ENCODE results near the gene VARS1.
A peak's percentile ranks its signal among the peaks of the same experiment; 100 is the strongest.
"Not testable (repeated sequence)": the region's sequence is repeated elsewhere in the genome, so short reads cannot be mapped to it uniquely, and the experiment has no call there.

The VARS1 gene

GRCh38 chr6:31805939-31806469 is 10.5 kb upstream of the VARS1 start:
- H3K27ac Mint-ChIP-seq = peak overlapping the region; percentile 92

DNA sequence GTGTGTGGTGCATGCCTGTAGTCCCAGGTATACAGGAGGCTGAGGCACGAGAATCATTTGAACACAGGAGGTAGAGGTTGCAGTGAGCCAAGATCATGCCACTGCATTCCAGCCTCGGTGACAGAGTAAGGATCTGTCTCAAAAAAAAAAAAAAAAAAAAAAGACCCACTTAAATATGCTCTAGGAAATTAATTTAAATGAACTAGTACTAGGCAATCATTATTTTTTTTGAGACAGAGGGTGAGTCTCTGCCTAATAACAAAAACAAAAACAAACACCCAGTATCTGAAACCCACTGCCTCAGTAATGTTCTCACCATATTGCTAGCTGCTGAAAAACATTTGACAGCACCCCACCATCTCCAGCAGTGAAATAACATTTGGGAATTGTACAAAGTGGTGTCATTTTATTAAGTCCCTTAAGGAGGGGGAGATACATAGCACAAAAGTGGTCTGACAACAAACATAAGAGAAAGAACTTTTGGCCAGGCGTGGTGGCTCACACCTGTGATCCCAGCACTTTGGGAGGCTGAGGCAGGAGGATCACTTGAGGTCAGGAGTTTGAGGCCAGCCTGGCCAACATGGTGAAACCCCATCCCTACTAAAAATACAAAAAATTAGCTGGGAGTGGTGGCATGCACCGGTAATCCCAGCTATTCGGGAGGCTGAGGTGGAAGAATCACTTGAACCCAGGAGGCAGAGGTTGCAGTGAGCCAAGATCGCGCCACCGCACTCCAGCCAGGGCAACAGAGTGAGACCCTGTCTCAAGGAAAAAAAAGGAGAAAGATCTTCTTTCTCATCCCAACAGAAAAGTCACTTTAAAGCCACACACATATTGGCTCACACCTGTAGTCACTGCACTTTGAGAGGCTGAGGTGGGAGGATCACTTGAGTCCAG is 5.7 kb upstream of the VARS1 start:
- not testable (repeated sequence) for H3K9me3 Mint-ChIP-seq; DNase-seq; H3K27ac Mint-ChIP-seq; H3K27me3 Mint-ChIP-seq (ENCODE audit: low read depth, poor library complexity); H3K4me3 Mint-ChIP-seq; H3K4me1 Mint-ChIP-seq
- peaks cover 23% of the 10 kb centered on the region for H3K36me3 Mint-ChIP-seq (ENCODE audit: low read depth)

More at GRCh38 chr6:31805939-31806469, 10.5 kb upstream of the VARS1 start:
- H3K27me3 Mint-ChIP-seq (ENCODE audit: low read depth, poor library complexity) = no peaks in the 10 kb centered on the region
- H3K9me3 Mint-ChIP-seq = no peaks in the 10 kb centered on the region
- peaks cover 14% of the 10 kb centered on the region for H3K36me3 Mint-ChIP-seq (ENCODE audit: low read depth)
- no peak for DNase-seq
- no peak for TF ChIP-seq CTCF (IDR thresholded peaks at IDR 0.05)
- H3K4me1 Mint-ChIP-seq = peaks cover 20% of the 10 kb centered on the region
- peak overlapping the region; percentile 97 for H3K4me3 Mint-ChIP-seq

DNA sequence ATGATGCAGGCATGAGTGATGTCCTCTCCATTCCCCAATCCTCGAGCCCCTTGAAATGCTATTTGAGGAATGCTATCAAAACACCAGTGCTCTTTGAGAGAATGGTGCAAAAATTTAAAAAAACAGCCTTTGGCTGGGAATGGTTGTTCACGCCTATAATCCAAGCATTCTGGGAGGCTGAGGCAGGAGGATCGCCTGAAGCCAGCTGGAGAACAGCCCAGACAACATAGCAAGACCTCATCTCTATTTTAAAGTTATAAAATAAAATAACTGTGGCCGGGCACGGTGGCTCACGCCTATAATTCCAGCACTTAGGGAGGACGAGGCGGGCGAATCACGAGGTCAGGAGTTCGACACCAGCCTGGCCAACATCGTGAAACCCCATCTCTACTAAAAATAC is 4.2 kb upstream of the VARS1 start:
- peaks cover 23% of the 10 kb centered on the region for H3K36me3 Mint-ChIP-seq (ENCODE audit: low read depth)
- H3K4me3 Mint-ChIP-seq = no peak overlapping the region
- H3K27ac Mint-ChIP-seq = no peak overlapping the region
- TF ChIP-seq CTCF (IDR thresholded peaks at IDR 0.05) = no peak
- H3K4me1 Mint-ChIP-seq = peaks cover 6% of the 10 kb centered on the region
- H3K27me3 Mint-ChIP-seq (ENCODE audit: low read depth, poor library complexity) = no peaks in the 10 kb centered on the region
- no peak for DNase-seq
- no peaks in the 10 kb centered on the region for H3K9me3 Mint-ChIP-seq

DNA sequence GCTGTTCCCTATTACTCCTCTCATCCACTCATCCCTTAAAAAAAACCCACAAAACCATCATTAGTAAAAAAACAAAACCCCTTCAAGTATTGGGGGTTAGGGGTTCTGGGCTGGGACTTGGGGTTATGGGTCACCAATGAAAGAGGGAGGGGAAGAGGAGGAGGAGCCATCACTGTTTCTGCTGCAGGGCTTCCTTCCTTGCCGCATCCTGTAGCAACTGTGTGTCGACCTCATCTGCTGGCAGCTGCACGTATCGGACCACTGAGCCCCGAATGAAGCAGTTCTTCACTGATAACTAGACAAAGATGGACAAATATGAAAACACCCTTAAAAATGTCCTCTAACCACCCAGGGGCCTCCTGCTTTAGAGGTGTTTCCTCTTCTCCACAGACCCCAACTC is 2.0 kb upstream of the VARS1 start:
- TF ChIP-seq CTCF (IDR thresholded peaks at IDR 0.05) = no peak
- DNase-seq = no peak
- H3K4me3 Mint-ChIP-seq = no peak overlapping the region
- H3K36me3 Mint-ChIP-seq (ENCODE audit: low read depth) = peaks cover 20% of the 10 kb centered on the region
- peak overlapping the region; percentile 96 for H3K27ac Mint-ChIP-seq
- no peaks in the 10 kb centered on the region for H3K27me3 Mint-ChIP-seq (ENCODE audit: low read depth, poor library complexity)
- H3K4me1 Mint-ChIP-seq = peaks cover 28% of the 10 kb centered on the region
- no peaks in the 10 kb centered on the region for H3K9me3 Mint-ChIP-seq

DNA sequence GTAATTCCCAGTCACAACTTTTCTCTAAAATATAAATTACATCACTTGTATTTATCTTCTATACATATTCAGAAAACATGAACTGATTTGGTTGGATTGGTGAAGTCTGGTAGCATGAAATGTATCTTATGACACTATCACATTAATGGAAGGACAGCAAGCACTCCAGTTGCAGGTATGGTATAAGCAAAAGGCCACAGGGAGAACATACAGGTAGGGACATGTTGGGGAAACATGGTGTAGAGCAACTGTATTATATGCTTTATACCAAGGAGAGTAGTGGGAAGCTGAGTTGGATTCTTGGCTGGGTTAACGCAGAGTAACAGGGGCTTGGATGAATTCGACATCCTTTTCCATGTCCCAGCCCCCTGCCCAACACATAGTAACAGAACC is 1.4 kb upstream of the VARS1 start:
- Mint-ChIP-seq H3K4me1 (peaks cover 34% of the 10 kb centered on the region), H3K27me3 (ENCODE audit: low read depth, poor library complexity) (no peaks in the 10 kb centered on the region), H3K4me3 (peak overlapping the region; percentile 38), H3K36me3 (ENCODE audit: low read depth) (peaks cover 21% of the 10 kb centered on the region), H3K9me3 (no peaks in the 10 kb centered on the region), H3K27ac (peak overlapping the region; percentile 96)
- no peak for DNase-seq
- TF ChIP-seq CTCF (IDR thresholded peaks at IDR 0.05) = no peak

DNA sequence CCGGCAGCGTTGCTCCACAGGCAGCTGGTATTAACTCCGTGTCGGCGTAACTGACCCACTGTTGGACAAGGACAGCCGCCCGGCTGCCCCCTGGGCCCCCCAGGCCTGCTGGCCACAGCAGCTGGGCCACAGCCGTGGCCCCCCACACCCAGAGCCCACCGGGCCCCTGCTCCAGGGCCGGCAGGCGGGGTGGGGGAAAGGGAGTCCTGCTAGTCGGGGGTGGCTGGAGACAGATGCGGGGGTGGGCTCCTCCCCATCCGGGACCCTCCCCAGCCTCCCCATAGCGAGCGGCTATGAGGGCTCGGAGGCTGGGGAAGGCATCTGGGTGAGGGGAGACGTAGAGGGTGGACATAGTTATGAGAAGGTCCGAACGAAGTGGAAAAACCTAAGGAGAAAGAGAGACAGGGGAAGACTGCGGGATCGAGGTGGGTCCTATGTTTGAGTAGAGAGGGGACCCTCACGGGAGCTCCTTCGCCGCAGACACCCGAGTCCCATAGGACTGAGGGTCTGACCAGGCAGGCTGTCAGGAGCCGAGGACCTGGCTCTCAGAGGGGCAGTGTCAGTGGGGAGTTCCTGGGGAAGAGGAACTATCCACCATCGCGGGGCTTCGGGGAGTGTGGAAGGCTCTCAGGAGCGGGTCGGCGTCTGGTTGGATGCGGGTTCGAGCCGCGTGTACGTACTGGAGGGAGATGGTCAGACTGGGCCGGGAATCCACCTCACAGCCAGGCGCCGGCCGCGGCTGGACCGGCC is 511 bp downstream of the VARS1 start:
- H3K27ac Mint-ChIP-seq = peak overlapping the region; percentile 100
- no peaks in the 10 kb centered on the region for H3K9me3 Mint-ChIP-seq
- peak overlapping the region; percentile 98 for H3K4me3 Mint-ChIP-seq
- no peaks in the 10 kb centered on the region for H3K27me3 Mint-ChIP-seq (ENCODE audit: low read depth, poor library complexity)
- peak; percentile 42 for DNase-seq
- no peak for TF ChIP-seq CTCF (IDR thresholded peaks at IDR 0.05)
- H3K36me3 Mint-ChIP-seq (ENCODE audit: low read depth) = peaks cover 31% of the 10 kb centered on the region
- peaks cover 48% of the 10 kb centered on the region for H3K4me1 Mint-ChIP-seq
